ENCODE data around the gene CCDC112. TPM values are rescaled to one million over a fixed set of nuclear protein-coding genes. Genes with fewer than 3 reads are reported as not detected.

CCDC112 gene
- total and polyA plus RNA-seq, 2 donors from 2014 or later, result 3.8 to 6.5 TPM

DNA sequence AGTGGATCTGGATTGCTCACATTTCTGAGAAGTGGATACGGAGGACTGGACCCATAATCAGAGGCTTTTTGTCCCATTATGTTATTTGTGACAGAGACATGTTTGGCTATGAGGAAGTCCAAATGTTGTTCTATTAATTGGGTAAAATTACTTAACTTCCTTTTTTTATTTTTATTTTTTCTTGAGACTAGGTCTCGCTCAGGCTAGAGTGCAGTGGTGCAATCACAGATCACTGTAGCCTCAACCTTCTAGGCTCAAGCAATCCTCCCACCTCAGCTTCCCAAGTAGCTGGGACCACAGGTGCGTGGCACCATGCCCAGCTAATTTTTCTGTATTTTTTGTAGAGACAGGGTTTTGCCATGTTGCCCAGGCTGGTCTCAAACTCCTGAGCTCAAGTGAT, 21.9 kb downstream of the CCDC112 start:
- intact Hi-C loops (cut with DNase I), result no loop called here
- no peak for DNase-seq
- Histone ChIP-seq H3K9me3 (ENCODE audit: control insufficient read depth in 2 of 3, insufficient read depth in 1 of 3, low read length in 3 of 3) (no peaks in the 10 kb centered on the region), H3K27me3 (ENCODE audit: control insufficient read depth, insufficient read depth, low read length) (no peaks in the 10 kb centered on the region), H3K4me3 (ENCODE audit: low read length in 3 of 3) (no peak overlapping the region), H3K4me1 (ENCODE audit: control insufficient read depth in 2 of 3, insufficient read depth in 2 of 3, low read depth in 1 of 3, low read length in 3 of 3) (no peaks in the 10 kb centered on the region), H3K27ac (ENCODE audit: low read depth in 2 of 2, low read length in 2 of 2) (no peak overlapping the region), H3K9ac (ENCODE audit: low read length in 3 of 3) (no peak overlapping the region), H3K36me3 (ENCODE audit: control insufficient read depth in 2 of 3, insufficient read depth in 3 of 3, low read length in 3 of 3) (peaks cover 0 to 2% (median 0%) of the 10 kb centered on the region in 3 donors)
- TF ChIP-seq, protein P1, sequence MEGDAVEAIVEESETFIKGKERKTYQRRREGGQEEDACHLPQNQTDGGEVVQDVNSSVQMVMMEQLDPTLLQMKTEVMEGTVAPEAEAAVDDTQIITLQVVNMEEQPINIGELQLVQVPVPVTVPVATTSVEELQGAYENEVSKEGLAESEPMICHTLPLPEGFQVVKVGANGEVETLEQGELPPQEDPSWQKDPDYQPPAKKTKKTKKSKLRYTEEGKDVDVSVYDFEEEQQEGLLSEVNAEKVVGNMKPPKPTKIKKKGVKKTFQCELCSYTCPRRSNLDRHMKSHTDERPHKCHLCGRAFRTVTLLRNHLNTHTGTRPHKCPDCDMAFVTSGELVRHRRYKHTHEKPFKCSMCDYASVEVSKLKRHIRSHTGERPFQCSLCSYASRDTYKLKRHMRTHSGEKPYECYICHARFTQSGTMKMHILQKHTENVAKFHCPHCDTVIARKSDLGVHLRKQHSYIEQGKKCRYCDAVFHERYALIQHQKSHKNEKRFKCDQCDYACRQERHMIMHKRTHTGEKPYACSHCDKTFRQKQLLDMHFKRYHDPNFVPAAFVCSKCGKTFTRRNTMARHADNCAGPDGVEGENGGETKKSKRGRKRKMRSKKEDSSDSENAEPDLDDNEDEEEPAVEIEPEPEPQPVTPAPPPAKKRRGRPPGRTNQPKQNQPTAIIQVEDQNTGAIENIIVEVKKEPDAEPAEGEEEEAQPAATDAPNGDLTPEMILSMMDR (IDR thresholded peaks at IDR 0.05; ENCODE audit: borderline replicate concordance, extremely low read depth, insufficient read depth), result no peak
- FAIRE-seq, result no peak

DNA sequence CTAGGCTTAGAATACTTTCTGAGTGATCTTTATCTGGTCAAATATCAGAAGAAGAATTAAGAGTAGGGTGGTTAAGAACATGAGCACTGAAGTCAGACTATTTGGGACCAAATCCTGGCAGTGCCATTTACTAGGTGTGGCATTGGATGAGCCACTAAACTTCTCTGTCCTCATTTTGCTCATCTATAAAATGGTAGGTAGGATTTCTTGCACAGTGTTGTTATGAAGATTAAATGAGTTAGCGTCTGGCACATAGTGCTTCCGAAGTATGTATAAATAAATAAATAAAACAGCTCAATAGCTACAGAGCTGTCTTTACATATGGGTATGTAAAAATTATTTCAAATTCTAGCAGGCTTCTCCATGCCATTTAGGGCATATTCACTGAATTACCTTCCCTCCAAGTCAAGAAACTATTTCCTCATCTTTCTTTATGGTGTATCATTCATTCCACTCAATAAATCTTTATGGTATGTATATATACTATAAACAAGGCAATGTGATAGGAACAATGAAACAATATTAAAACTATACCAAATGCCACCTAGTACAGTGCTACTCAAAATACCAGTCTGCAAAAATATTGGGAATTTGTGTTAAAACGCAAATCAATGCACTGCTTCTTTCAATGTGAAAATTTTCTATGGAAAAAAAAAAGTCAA, 24.0 kb downstream of the CCDC112 start:
- no peak for DNase-seq
- Histone ChIP-seq H3K4me1 (ENCODE audit: control insufficient read depth in 2 of 3, insufficient read depth in 2 of 3, low read depth in 1 of 3, low read length in 3 of 3) (no peaks in the 10 kb centered on the region), H3K27me3 (ENCODE audit: control insufficient read depth, insufficient read depth, low read length) (no peaks in the 10 kb centered on the region), H3K27ac (ENCODE audit: low read depth in 2 of 2, low read length in 2 of 2) (no peak overlapping the region), H3K9ac (ENCODE audit: low read length in 3 of 3) (no peak overlapping the region), H3K4me3 (ENCODE audit: low read length in 3 of 3) (no peak overlapping the region), H3K9me3 (ENCODE audit: control insufficient read depth in 2 of 3, insufficient read depth in 1 of 3, low read length in 3 of 3) (no peaks in the 10 kb centered on the region), H3K36me3 (ENCODE audit: control insufficient read depth in 2 of 3, insufficient read depth in 3 of 3, low read length in 3 of 3) (peaks cover 0 to 2% (median 0%) of the 10 kb centered on the region in 3 donors)
- TF ChIP-seq, protein P1 (IDR thresholded peaks at IDR 0.05; ENCODE audit: borderline replicate concordance, extremely low read depth, insufficient read depth), result no peak
- FAIRE-seq, result no peak
- intact Hi-C loops (cut with DNase I), result no loop called here

DNA sequence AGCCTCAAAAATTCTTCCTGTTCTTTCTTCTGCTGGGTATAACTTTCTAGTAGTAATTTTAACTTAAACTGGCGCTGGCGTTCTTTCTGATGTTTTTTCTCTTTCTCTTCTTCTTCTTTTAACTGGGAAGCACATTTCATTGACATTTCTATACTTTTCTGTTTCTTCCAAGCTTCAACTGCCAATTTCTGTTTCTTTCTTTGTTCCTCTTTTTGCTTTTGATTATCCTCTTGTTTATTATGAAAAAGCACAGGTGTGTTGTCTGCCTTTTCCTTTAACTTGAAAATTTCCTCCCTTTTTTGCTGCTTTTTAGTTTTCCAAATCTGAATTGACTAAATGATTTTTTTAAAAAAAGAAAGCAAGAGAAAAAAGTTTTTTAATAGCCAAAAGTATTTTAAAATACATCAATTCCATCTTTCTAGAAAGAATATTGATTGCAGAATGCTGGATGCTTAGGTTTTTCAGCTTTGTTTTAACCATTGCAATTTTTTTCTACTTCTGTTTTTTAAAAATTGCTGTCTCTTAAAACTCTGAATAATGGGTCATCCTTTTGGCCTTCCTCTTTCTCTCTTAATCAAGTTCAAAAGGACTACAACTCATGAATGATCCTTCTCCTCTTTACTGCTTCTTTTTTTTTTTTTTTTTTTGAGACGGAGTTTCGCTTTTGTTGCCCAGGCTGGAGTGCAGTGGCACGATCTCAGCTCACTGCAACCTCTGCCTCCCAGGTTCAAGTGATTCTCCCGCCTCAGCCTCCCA, 25.0 kb downstream of the CCDC112 start:
- H3K27ac ChIP-seq (ENCODE audit: low read depth in 2 of 2, low read length in 2 of 2), result no peak overlapping the region
- intact Hi-C loops (cut with DNase I), result no loop called here
- FAIRE-seq (no peak), DNase-seq (no peak)
- peaks cover 0 to 2% (median 0%) of the 10 kb centered on the region in 3 donors for H3K36me3 ChIP-seq (ENCODE audit: control insufficient read depth in 2 of 3, insufficient read depth in 3 of 3, low read length in 3 of 3)
- H3K9me3 ChIP-seq (ENCODE audit: control insufficient read depth in 2 of 3, insufficient read depth in 1 of 3, low read length in 3 of 3), result no peaks in the 10 kb centered on the region
- no peaks in the 10 kb centered on the region for H3K4me1 ChIP-seq (ENCODE audit: control insufficient read depth in 2 of 3, insufficient read depth in 2 of 3, low read depth in 1 of 3, low read length in 3 of 3)
- H3K9ac ChIP-seq (ENCODE audit: low read length in 3 of 3), result no peak overlapping the region
- H3K4me3 ChIP-seq (ENCODE audit: low read length in 3 of 3), result no peak overlapping the region
- TF ChIP-seq, protein P1 (IDR thresholded peaks at IDR 0.05; ENCODE audit: borderline replicate concordance, extremely low read depth, insufficient read depth), result no peak
- H3K27me3 ChIP-seq (ENCODE audit: control insufficient read depth, insufficient read depth, low read length), result no peaks in the 10 kb centered on the region

Measured in kidney (tissue), 14 donors.